ENCODE results near the gene TRIM27.
"Not testable (repeated sequence)": the region's sequence is repeated elsewhere in the genome, so short reads cannot be mapped to it uniquely, and the experiment has no call there.

DNA sequence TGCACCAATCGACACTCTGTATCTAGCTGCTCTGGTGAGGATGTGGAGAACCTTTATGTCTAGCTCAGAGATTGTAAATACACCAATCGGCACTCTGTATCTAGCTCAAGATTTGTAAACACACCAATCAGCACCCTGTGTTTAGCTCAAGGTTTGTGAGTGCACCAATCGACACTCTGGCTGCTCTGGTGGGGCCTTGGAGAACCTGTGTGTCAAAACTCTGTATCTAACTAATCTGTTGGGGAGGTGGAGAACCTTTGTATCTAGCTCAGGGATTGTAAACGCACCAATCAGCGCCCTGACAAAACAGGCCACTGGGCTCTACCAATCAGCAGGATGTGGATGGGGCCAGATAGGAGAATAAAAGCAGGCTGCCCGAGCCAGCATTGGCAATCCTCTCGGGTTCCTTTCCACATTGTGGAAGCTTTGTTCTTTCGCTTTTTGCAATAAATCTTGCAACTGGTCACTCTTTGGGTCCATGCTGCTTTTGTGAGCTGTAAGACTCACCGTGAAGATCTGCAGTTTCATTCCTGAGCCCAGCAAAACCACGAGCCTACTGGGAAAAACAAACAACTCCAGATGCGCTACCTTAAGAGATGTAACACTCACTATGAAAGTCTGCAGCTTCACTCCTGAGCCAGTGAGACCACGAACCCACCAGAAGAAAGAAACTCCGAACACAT is 34.9 kb upstream of the TRIM27 start:
- TF ChIP-seq, protein P1, sequence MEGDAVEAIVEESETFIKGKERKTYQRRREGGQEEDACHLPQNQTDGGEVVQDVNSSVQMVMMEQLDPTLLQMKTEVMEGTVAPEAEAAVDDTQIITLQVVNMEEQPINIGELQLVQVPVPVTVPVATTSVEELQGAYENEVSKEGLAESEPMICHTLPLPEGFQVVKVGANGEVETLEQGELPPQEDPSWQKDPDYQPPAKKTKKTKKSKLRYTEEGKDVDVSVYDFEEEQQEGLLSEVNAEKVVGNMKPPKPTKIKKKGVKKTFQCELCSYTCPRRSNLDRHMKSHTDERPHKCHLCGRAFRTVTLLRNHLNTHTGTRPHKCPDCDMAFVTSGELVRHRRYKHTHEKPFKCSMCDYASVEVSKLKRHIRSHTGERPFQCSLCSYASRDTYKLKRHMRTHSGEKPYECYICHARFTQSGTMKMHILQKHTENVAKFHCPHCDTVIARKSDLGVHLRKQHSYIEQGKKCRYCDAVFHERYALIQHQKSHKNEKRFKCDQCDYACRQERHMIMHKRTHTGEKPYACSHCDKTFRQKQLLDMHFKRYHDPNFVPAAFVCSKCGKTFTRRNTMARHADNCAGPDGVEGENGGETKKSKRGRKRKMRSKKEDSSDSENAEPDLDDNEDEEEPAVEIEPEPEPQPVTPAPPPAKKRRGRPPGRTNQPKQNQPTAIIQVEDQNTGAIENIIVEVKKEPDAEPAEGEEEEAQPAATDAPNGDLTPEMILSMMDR (conservative IDR thresholded peaks at IDR 0.05 in 1 of 2, IDR thresholded peaks at IDR 0.05 in 1 of 2; ENCODE audit: low read depth in 1 of 2, low read length in 2 of 2) = not testable (repeated sequence)
- TF ChIP-seq EZH2 (IDR thresholded peaks at IDR 0.05; ENCODE audit: low read length, missing control alignments) = not testable (repeated sequence)
